K562 (cell line): ENCODE data around the gene ACSS2. TPM values are rescaled to one million over a fixed set of nuclear protein-coding genes. Genes with fewer than 3 reads are reported as not detected.
A peak's percentile ranks its signal among the peaks of the same experiment; 100 is the strongest.

Experiments used
- ARNT ChIP-seq, 2 experiments: fragments of 450-650 bp; IDR thresholded peaks; 2 replicates each; pipeline ENCODE4 v1.6.1; 2016; ENCODE audit warnings: mild to moderate bottlenecking in 1 of 2
- C11orf30 ChIP-seq: fragments of 450-650 bp; IDR thresholded peaks from 2 replicates; pipeline ENCODE4 v1.6.1; 2016; ENCODE audit warnings: low read depth, mild to moderate bottlenecking
- CBFA2T2 ChIP-seq: fragments of 450-650 bp; conservative IDR thresholded peaks from 2 replicates; pipeline ENCODE4 v1.6.1; 2017; ENCODE audit warnings: mild to moderate bottlenecking
- CHD4 ChIP-seq: fragments of 200-600 bp; sonication (generic); IDR thresholded peaks from 3 replicates; pipeline ENCODE4 v1.6.1; 2012; ENCODE audit warnings: low read depth, mild to moderate bottlenecking, mixed read lengths, low read length, inconsistent platforms; ENCODE audit not compliant: insufficient read depth, insufficient replicate concordance, poor library complexity, severe bottlenecking
- EP400 ChIP-seq: fragments of 450-650 bp; IDR thresholded peaks from 2 replicates; pipeline ENCODE4 v1.6.1; 2017; ENCODE audit warnings: antibody characterized with exemption, mild to moderate bottlenecking, moderate library complexity
- FOXM1 ChIP-seq, 2 experiments: fragments of 450-650 bp in 1 of 2; sonication (generic) in 1 of 2; formaldehyde crosslinking in 1 of 2; IDR thresholded peaks; 2 replicates each; pipeline versions ENCODE4 v1.6.1 to v1.9.0; 2017 to 2022; ENCODE audit warnings: low read depth in 2 of 2, mild to moderate bottlenecking in 2 of 2, missing genetic modification reagents in 1 of 2, moderate library complexity in 1 of 2
- GATAD2B ChIP-seq: fragments of 450-650 bp; IDR thresholded peaks from 2 replicates; pipeline ENCODE4 v1.6.1; 2017; ENCODE audit warnings: mild to moderate bottlenecking, borderline replicate concordance
- HDAC2 ChIP-seq: fragments of 450-650 bp; IDR thresholded peaks from 2 replicates; pipeline ENCODE4 v1.6.1; 2016; ENCODE audit warnings: mild to moderate bottlenecking
- HDAC3 ChIP-seq: fragments of 450-650 bp; IDR thresholded peaks from 2 replicates; pipeline ENCODE4 v1.6.1; 2018; ENCODE audit warnings: borderline replicate concordance, mild to moderate bottlenecking, moderate library complexity; ENCODE audit not compliant: partially characterized antibody
- KLF16 ChIP-seq: IDR thresholded peaks from 2 replicates; pipeline ENCODE4 v1.6.1; 2016; ENCODE audit warnings: antibody characterized with exemption
- L3MBTL2 ChIP-seq: fragments of 450-650 bp; IDR thresholded peaks from 2 replicates; pipeline ENCODE4 v1.6.1; 2016; ENCODE audit warnings: mild to moderate bottlenecking, moderate library complexity
- MAFF ChIP-seq: IDR thresholded peaks from 2 replicates; pipeline ENCODE4 v1.6.1; 2012; ENCODE audit warnings: low read length, improper control_type of control experiment
- MAZ ChIP-seq, 2 experiments: fragments of 450-650 bp in 1 of 2; sonication (generic) in 1 of 2; formaldehyde crosslinking; IDR thresholded peaks in 1 of 2; conservative IDR thresholded peaks in 1 of 2; 2 replicates each; pipeline versions ENCODE4 v1.4.0 to v1.5.0; 2020; ENCODE audit warnings: mild to moderate bottlenecking in 1 of 2, missing genetic modification reagents in 1 of 2
- MECOM ChIP-seq: fragments of 250-450 bp; sonication (Bioruptor Pico); IDR thresholded peaks from 2 replicates; pipeline ENCODE4 v1.8.0; 2022; ENCODE audit warnings: inconsistent platforms
- MXI1 ChIP-seq: IDR thresholded peaks from 2 replicates; pipeline ENCODE4 v1.6.1; 2011; ENCODE audit warnings: low read depth, mild to moderate bottlenecking, improper control_type of control experiment, low read length
- NBN ChIP-seq: fragments of 450-650 bp; IDR thresholded peaks from 2 replicates; pipeline ENCODE4 v1.6.1; 2016; ENCODE audit warnings: low read depth, mild to moderate bottlenecking
- NFIC ChIP-seq: fragments of 450-650 bp; IDR thresholded peaks from 2 replicates; pipeline ENCODE4 v1.6.1; 2017; ENCODE audit warnings: mild to moderate bottlenecking, inconsistent platforms
- POLR2AphosphoS5 ChIP-seq: IDR thresholded peaks from 2 replicates; pipeline ENCODE4 v1.6.1; 2011; ENCODE audit warnings: mild to moderate bottlenecking, low read depth, low read length, moderate library complexity; ENCODE audit not compliant: control insufficient read depth, insufficient read depth
- STAT5A ChIP-seq: IDR thresholded peaks from 2 replicates; pipeline ENCODE4 v1.6.1; 2012; ENCODE audit warnings: low read length, inconsistent platforms, borderline replicate concordance
- TRIM28 ChIP-seq: fragments of 450-650 bp; IDR thresholded peaks from 2 replicates; pipeline ENCODE4 v1.6.1; 2017
- ZNF3 ChIP-seq: fragments of 250-450 bp; sonication (Bioruptor Pico); IDR thresholded peaks from 2 replicates; pipeline ENCODE4 v1.5.0; 2021; ENCODE audit warnings: mild to moderate bottlenecking, moderate library complexity
- polyA plus RNA-seq, 8 experiments: library from polyadenylated mRNA; depleted of rRNA in 4 of 8; stranded (reverse) in 5 of 8; unstranded in 3 of 8; fragments of >200 nt; fragmentation: Nextera tagmentation in 2 of 8; fragmentation: Illumina TruSeq in 1 of 8; extraction: Ambion mirVana in 2 of 8; extraction: Trizol in 1 of 8; gene quantifications; 2 replicates each; pipeline versions ENCODE4 v1.2.1 to v1.2.3, GENCODE V29; 2011 to 2014; ENCODE audit warnings: inconsistent platforms in 1 of 8, missing spikeins in 1 of 8
- total RNA-seq, 7 experiments: library from RNA; depleted of rRNA in 6 of 7; stranded (reverse); fragments of >200 nt in 6 of 7; fragmentation: Illumina TruSeq in 2 of 7; extraction: Trizol in 2 of 7; gene quantifications; 2 replicates each; pipeline versions ENCODE4 v1.2.1 to v1.2.3, GENCODE V29; 2011 to 2021; ENCODE audit warnings: low replicate concordance in 1 of 7
- TF ChIP-seq, protein P1 (sequence below), 2 experiments: IDR thresholded peaks in 1 of 2; conservative IDR thresholded peaks in 1 of 2; 2 replicates each; pipeline ENCODE4 v1.6.1; 2016; ENCODE audit warnings: low read depth in 2 of 2, mild to moderate bottlenecking in 1 of 2, missing compliant biosample characterization in 1 of 2, missing genetic modification characterization in 1 of 2, moderate library complexity in 1 of 2
- TF ChIP-seq, protein P2 (sequence below): sonication (generic); formaldehyde crosslinking; IDR thresholded peaks from 2 replicates; pipeline ENCODE4 v1.8.0; 2022; ENCODE audit warnings: mild to moderate bottlenecking, missing genetic modification reagents
- TF ChIP-seq, protein P3 (sequence below): sonication (generic); formaldehyde crosslinking; IDR thresholded peaks from 2 replicates; pipeline ENCODE4 v1.8.1; 2023; ENCODE audit warnings: mild to moderate bottlenecking, missing genetic modification reagents

The ACSS2 gene
- total and polyA plus RNA-seq, 9 of the 15 experiments (the other 6 are each of a cell fraction or from before 2014, with no cell fraction given): 21.9 to 246 (median 66.2) TPM

DNA sequence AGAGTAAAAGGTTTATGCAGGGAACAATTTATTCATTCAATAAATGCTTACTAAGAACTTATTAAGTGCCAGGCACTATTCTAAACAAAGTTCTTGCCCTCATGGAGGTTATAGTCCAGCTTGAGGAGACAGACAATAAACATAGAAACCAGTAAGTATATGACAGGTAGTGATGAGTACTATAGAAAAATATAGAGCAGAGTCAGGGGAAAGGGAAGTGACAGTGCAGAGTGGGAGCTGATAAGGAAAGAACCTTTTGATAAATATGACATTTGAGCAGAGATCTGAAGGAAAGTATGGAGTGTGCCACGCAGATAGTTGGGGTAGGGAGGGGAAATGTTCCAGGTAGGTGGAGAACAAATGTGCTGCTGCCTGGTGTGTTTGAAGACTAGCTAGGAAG lies 12.1 kb downstream of the ACSS2 start (continued):
- TF ChIP-seq, protein P1, sequence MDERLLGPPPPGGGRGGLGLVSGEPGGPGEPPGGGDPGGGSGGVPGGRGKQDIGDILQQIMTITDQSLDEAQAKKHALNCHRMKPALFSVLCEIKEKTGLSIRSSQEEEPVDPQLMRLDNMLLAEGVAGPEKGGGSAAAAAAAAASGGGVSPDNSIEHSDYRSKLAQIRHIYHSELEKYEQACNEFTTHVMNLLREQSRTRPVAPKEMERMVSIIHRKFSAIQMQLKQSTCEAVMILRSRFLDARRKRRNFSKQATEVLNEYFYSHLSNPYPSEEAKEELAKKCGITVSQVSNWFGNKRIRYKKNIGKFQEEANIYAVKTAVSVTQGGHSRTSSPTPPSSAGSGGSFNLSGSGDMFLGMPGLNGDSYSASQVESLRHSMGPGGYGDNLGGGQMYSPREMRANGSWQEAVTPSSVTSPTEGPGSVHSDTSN (CRISPR knock-in tag; IDR thresholded peaks at IDR 0.05; ENCODE audit: low read depth): no peak
- TF ChIP-seq, protein P1 (tag; conservative IDR thresholded peaks at IDR 0.05; ENCODE audit: low read depth): peak; percentile 83
- peak; percentile 78 for TF ChIP-seq C11orf30
- no peak for TF ChIP-seq ZNF3 (CRISPR knock-in tag)
- no peak for TF ChIP-seq MXI1
- peak; percentile 98 for TF ChIP-seq TRIM28
- TF ChIP-seq MAFF: peak; percentile 72; the same call in 1 of the 2 replicates
- TF ChIP-seq FOXM1 (IDR thresholded peaks at IDR 0.05; ENCODE audit: low read depth): peak; percentile 58
- no peak for TF ChIP-seq FOXM1 (CRISPR knock-in tag; IDR thresholded peaks at IDR 0.05; ENCODE audit: low read depth)
- TF ChIP-seq EP400: peak; percentile 50; the same call in 1 of the 2 replicates
- 0 out of 2 replicates have a peak, but pooled peaks have one; percentile 28 for TF ChIP-seq POLR2AphosphoS5
- TF ChIP-seq HDAC3: peak; percentile 18
- no peak for TF ChIP-seq CHD4
- TF ChIP-seq MAZ (CRISPR knock-in tag; conservative IDR thresholded peaks at IDR 0.05 in 1 of 2, IDR thresholded peaks at IDR 0.05 in 1 of 2): no peak
- TF ChIP-seq CBFA2T2: peak; percentile 87
- TF ChIP-seq, protein P2, sequence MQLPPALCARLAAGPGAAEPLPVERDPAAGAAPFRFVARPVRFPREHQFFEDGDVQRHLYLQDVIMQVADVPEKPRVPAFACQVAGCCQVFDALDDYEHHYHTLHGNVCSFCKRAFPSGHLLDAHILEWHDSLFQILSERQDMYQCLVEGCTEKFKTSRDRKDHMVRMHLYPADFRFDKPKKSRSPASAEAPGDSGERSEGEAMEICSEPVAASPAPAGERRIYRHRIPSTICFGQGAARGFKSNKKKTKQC (CRISPR knock-in tag): no peak
- TF ChIP-seq L3MBTL2: peak; percentile 37; the same call in 1 of the 2 replicates
- TF ChIP-seq MECOM: peak; percentile 36; the same call in 1 of the 2 replicates
- TF ChIP-seq KLF16: 0 out of 2 replicates have a peak, but pooled peaks have one; percentile 24
- 0 out of 2 replicates have a peak, but pooled peaks have one; percentile 30 for TF ChIP-seq STAT5A
- TF ChIP-seq NBN: peak; percentile 75; the same call in 1 of the 2 replicates
- TF ChIP-seq HDAC2: peak; percentile 55; the same call in 1 of the 2 replicates
- TF ChIP-seq GATAD2B: peak; percentile 40; the same call in 1 of the 2 replicates
- TF ChIP-seq, protein P3, sequence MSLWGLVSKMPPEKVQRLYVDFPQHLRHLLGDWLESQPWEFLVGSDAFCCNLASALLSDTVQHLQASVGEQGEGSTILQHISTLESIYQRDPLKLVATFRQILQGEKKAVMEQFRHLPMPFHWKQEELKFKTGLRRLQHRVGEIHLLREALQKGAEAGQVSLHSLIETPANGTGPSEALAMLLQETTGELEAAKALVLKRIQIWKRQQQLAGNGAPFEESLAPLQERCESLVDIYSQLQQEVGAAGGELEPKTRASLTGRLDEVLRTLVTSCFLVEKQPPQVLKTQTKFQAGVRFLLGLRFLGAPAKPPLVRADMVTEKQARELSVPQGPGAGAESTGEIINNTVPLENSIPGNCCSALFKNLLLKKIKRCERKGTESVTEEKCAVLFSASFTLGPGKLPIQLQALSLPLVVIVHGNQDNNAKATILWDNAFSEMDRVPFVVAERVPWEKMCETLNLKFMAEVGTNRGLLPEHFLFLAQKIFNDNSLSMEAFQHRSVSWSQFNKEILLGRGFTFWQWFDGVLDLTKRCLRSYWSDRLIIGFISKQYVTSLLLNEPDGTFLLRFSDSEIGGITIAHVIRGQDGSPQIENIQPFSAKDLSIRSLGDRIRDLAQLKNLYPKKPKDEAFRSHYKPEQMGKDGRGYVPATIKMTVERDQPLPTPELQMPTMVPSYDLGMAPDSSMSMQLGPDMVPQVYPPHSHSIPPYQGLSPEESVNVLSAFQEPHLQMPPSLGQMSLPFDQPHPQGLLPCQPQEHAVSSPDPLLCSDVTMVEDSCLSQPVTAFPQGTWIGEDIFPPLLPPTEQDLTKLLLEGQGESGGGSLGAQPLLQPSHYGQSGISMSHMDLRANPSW: no peak
- TF ChIP-seq NFIC: peak; percentile 68
- peak; percentile 64 to 73; a peak in 2 of 4 replicates for TF ChIP-seq ARNT (IDR thresholded peaks at IDR 0.05)
